Measurements from ENCODE around the gene CPD.

Gene CPD

GRCh38 chr17:30505868-30506417 lies 127.2 kb downstream of the CPD start:
- DNase-seq (ENCODE audit: low spot score) = no peak

GRCh38 chr17:30506481-30506880 lies 127.8 kb downstream of the CPD start:
- DNase-seq (ENCODE audit: low spot score) = no peak

GRCh38 chr17:30513346-30513745 lies 134.6 kb downstream of the CPD start:
- no peak for DNase-seq (ENCODE audit: low spot score)

DNA sequence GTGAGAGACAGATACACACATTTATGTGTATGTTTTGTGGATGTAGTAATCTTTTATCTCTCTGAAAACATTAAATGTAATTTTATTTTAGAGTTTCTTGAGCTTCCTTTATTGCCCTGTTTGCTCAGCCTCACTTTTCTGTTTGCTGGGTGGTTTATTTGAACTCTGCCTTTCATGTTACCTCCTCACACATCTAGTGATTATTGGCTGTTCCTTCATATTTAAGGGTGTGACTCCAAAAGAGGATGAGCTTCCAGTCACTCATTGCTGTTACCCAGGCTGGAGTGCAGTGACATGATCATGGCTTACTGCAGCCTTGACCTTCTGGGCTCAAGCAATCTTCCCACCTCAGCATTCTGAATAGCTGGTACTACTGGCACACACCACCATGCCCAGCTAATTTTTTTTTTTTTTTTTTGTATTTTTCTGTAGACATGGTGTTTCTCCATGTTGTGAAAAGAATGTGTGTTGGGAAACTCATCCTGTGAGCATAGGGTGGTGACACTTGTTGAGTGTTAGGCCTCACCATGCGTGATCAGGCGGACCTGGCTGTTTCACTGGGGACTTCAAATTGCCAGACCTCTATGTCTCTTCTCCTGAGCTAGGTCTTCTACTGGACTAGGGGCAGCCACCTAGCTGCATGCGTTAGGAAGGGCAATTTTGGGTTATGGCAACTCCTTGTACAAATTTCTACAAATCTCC lies 136.3 kb downstream of the CPD start:
- DNase-seq (ENCODE audit: low spot score) = no peak

- no peak for DNase-seq (ENCODE audit: low spot score)
These were observed 139.1 kb downstream of the CPD start for GRCh38 chr17:30517786-30518185.

- DNase-seq (ENCODE audit: low spot score) = no peak
These were observed 140.4 kb downstream of the CPD start for GRCh38 chr17:30519166-30519565.

All from kidney tubule cell (primary cell).